NCI-H82 (cell line): ENCODE data around the gene PNCK.
A peak's percentile ranks its signal among the peaks of the same experiment; 100 is the strongest.
"Not testable (repeated sequence)": the region's sequence is repeated elsewhere in the genome, so short reads cannot be mapped to it uniquely, and the experiment has no call there.

Source experiments
- DNase-seq: peaks from one replicate; lab custom pipeline; 2025; lab: John Stamatoyannopoulos, UW

The PNCK gene

DNA sequence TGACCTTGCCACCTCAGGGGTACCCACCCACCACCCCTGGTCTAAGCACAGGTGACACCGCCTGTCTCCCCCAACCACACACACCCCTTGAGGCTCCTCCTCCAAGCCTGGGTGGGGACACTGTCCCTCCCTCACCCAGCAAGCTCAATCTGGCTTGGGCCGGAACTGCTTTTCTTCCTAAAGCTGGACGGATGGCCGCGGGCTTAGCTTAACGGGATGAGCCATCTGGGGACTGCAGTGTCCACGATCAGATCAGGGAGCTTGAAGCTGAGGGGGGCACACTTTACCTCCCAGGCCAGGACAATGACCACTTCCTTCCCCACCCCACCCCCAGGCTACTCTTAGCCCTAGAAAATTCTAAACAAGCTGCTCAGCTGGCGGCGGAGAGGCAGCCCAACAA lies 13.1 kb upstream of the PNCK start:
- peak; percentile 88 for DNase-seq

- DNase-seq = no peak
These were observed 12.4 kb upstream of the PNCK start for GRCh38 chrX:153685751-153686696.

- DNase-seq = peak; percentile 52
These were observed 11.5 kb upstream of the PNCK start for GRCh38 chrX:153685156-153685536.

DNA sequence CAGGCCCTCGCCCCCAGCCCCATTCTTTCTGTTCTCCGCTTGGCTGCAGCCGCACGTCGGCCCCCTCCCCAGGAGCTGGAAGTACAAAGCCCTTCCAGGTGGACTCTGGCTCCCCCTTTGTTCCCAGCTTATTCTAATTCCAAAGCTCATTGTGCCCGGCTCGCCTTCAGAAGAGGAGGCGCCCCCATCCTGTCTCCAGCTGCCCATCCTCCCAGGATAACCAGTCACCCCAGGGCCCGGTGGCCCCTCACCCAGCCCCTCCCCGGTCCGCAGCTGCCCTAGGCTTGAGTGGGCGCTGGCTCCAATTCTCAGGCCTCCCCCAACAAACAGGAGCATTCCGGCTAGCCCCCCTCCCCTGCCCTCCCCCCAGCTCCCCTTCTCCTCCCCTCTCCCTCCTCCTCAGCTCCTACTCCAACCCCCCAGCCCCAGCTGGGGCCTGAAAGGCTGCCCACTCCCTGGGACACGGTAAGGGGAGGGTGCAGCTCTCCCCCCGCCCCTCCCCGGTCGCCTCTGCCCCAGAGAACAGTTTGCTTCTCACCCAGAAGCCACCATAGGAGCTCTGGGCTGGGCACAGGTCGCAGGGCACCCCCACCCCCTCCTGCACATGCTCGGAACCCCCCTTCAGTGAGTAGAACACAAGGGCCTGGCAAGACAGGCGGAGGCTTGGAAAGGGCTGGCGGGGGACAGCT lies 11.0 kb upstream of the PNCK start:
- DNase-seq = peak; percentile 78

- not testable (repeated sequence) for DNase-seq
These were observed 9.9 kb upstream of the PNCK start for GRCh38 chrX:153683486-153683885.

- no peak for DNase-seq
These were observed 7.6 kb upstream of the PNCK start for GRCh38 chrX:153681175-153681574.

GRCh38 chrX:153674219-153674851 lies 722 bp upstream of the PNCK start:
- no peak for DNase-seq

DNA sequence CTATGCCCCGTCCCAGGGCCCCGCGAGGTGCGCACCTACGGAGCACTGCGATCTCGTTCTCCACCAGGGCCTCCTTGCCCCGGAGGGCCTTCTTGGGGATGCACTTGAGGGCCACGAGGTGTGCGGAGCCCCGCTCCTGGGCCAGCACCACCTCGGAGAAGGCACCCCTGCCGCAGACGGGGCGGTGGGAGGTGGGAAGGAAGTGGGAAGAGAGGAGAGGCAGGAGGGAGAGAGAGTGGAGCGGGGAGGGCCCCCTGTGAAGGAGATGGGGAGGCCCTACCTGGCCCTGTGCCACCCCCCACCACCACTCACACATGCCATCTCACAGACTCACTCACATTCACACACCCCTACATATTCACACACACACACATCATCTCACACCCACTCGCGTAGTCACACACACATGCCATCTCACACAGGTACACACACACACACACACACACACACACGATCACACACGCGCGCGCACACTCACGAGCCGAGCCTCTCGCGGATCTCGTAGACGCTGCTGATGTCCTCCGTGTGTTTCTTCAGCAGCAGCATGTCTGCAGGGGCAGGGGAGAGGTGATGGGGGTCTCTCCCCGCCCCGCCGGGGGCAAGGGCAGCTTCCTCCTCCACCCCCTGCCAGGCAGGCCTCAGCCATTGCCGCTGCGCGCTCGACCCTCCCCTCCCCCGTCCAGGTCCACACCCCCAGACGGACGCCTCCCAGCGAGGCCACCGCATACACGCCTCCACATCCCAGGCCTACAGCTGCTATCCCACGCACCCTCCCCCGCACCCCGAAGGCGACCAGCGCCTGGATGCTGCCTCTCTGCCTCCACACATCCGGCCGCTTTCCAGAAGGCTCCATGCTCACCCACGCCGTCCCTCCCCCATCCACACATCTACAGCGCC lies 834 bp downstream of the PNCK start:
- no peak for DNase-seq

- DNase-seq = no peak
These were observed 1.8 kb downstream of the PNCK start for GRCh38 chrX:153671589-153672530.

DNA sequence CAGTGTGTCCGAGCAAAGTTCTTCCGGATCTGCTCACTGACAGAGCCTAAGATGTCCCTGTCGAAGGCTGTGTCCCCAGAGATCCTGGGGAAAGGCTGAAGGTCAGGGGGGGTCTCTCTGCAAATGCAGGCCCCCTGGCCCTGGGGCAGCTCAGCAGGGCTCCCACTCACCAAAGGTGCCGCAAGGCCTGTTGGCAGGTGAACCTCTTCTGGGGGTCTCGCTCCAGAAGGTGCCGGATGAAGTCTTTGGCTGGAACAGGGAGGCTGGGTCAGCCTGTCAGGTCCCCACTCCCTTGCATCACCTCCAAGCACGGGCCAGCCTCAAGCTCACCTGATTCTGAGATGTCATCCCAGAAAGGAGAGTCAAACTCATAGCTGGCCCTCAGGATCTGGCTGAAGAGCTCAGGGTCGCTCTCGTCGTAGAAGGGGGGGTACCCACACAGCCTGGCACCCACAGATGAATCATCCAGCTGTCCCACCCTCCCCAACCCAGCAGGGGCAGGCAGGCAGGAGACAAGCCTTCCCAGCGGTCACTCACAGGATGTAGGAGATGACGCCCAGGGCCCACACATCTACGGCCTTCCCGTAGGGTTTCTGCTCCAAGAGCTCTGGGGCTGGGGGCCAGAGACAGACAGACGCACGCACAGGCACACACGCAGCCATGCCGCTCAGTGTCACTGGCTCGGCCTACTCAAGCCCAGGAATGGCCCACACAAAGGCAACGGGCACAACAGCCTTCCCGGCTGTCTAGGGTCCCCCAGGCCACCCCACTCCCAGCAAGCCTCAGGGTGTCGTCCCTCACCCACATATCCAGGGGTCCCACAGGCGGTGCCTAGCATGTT lies 2.6 kb downstream of the PNCK start:
- DNase-seq = no peak

- no peak for DNase-seq
These were observed 3.5 kb downstream of the PNCK start for GRCh38 chrX:153669901-153670731.

DNA sequence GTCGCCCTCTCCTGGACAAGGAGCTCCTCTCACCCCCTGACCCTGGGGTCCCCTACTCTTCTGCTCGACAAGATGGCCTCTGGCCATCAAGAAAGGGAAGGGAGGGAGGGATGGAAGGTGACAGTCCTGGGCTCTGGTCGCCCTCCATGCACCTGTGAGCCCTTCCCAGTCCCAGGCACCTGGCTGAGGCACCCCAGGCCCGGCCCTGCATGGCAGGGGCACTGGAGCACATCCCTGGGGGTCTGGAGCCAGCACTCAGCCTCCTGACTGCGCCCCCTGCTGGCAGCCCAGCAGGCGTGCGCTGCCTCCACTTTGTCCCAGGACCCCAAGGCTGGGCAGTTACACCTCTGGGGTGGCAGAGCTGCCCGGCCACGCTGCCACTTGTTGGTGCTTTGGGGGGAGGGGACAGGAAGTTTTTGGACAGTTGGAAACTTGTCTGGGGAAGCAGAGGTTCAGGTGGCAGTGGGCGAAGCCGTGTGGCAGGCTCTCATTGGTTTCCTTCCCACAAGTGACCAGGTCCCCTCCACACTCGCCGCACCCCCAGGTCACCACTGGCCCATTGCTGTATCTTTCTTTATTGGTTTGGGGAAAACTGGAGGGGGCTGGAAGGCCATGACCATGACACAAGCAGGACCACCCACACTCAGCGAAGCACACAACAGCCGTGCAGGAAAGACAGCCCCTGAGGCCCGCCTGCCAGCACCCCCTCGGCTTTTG lies 4.3 kb downstream of the PNCK start:
- DNase-seq = peak; percentile 71

DNA sequence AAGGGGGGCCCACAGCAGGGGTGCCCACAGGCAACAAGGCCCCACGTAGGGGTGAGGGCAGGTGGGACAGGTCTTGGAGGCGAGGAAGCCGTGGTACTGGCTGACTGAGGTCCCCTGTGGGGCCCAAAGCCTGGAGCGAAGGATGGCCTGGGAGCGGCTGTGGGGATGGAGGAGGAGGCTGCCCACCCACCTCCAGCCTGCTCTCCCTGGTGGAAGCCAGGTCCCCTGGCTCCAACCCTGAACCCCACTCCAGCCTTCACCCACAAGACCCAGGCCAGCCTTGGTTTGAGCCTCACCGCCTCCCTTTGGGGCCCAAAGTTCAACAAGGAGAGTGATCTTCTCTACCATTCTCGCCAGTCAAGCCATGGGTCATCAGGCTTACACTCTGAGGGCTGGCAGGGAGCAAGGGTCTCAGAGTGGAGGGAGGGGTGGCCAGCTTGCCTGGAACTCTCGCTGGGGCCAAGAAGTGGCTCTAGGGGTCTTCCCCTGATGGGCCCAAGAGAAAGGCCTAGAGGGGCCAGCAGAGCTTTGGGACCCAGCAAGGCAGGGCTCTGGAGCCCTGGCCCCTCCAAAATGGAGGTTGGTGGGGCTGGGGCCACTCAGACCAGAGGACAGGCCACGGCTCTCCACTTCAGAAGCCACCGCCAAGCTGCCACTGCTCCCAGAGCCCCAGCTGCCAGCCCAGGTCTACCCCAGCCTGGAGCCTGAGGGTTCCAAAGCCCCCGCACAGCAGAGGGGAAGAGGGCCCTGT lies 5.0 kb downstream of the PNCK start:
- DNase-seq = no peak

GRCh38 chrX:153667956-153668396 lies 5.6 kb downstream of the PNCK start:
- DNase-seq = peak; percentile 94

GRCh38 chrX:153667281-153667955 lies 6.2 kb downstream of the PNCK start:
- no peak for DNase-seq

- DNase-seq = no peak
These were observed 7.8 kb downstream of the PNCK start for GRCh38 chrX:153665726-153666306.
